ENCODE results near the gene LY6G6C. TPM values are rescaled to one million over a fixed set of nuclear protein-coding genes. Genes with fewer than 3 reads are reported as not detected.

LY6G6C gene
- total RNA-seq, 1 donor from 2014 or later, result not detected

GRCh38 chr6:31717499-31718222 is 3.9 kb downstream of the LY6G6C start:
- Histone ChIP-seq H3K4me1 (no peaks in the 10 kb centered on the region), H3K36me3 (no peaks in the 10 kb centered on the region), H3K9me3 (no peaks in the 10 kb centered on the region), H3K4me3 (no peak overlapping the region), H3K27me3 (no peaks in the 10 kb centered on the region), H3K27ac (no peak overlapping the region)
- intact Hi-C loops (cut with DNase I), result no loop called here
- no peak for DNase-seq (ENCODE audit: low spot score in 2 of 2)
- TF ChIP-seq CTCF (IDR thresholded peaks at IDR 0.05), result no peak

- no peaks in the 10 kb centered on the region for H3K27me3 ChIP-seq
- no peak for TF ChIP-seq CTCF (IDR thresholded peaks at IDR 0.05)
- H3K4me3 ChIP-seq, result no peak within 1 kb of the TSS
- intact Hi-C loops (cut with DNase I), result no loop called here
- H3K4me1 ChIP-seq, result no peaks in the 10 kb centered on the region
- no peak within 1 kb of the TSS for H3K27ac ChIP-seq
- no peaks in the 10 kb centered on the region for H3K9me3 ChIP-seq
- no peak for DNase-seq (ENCODE audit: low spot score in 2 of 2)
- H3K36me3 ChIP-seq, result no peaks in the 10 kb centered on the region
Measured at GRCh38 chr6:31715022-31715958, 6.3 kb downstream of the LY6G6C start, which contains the start of gene LY6G6D. Gene LY6G6D (plus strand): TSS chr6:31715348. CDS start chr6:31715356, 8 bp downstream.

DNA sequence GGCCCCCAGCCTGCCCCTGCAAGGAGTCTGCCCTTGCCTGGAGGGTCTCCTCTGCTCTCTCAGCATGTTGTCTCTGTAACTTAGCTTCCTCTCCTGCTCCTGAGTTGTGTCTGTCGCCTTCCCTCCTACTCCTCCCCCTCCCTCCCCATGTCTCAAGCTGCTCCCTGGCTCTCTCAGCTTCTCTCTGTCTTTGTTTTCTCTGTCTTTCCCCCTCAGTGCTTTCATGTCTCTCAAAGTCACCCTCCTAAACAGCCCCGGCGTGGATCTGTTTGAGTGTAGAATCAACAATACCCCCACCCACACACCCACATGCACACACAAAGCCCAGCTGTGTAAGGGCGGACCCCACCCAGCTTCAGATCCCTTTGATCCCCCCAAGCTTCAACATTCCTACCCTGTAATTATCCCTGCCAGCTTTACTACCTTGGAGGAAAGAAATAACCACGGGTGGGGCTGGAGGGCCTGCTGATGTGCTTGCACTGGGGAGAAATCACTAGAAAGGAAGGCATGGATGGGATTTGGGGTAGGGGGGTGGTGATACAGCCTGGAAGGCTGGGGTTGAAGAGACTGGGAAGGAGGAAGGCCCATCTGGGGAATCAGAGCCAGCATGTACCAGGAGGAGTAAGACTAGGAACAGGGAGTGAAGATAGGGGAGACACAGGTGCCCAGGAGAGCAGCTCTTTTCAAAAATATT is 7.4 kb downstream of the LY6G6C start:
- H3K4me1 ChIP-seq, result no peaks in the 10 kb centered on the region
- no peaks in the 10 kb centered on the region for H3K36me3 ChIP-seq
- no peak for DNase-seq (ENCODE audit: low spot score in 2 of 2)
- no peak overlapping the region for H3K27ac ChIP-seq
- H3K4me3 ChIP-seq, result no peak overlapping the region
- no peak for TF ChIP-seq CTCF (IDR thresholded peaks at IDR 0.05)
- no peaks in the 10 kb centered on the region for H3K9me3 ChIP-seq
- intact Hi-C loops (cut with DNase I), result no loop called here
- H3K27me3 ChIP-seq, result no peaks in the 10 kb centered on the region

DNA sequence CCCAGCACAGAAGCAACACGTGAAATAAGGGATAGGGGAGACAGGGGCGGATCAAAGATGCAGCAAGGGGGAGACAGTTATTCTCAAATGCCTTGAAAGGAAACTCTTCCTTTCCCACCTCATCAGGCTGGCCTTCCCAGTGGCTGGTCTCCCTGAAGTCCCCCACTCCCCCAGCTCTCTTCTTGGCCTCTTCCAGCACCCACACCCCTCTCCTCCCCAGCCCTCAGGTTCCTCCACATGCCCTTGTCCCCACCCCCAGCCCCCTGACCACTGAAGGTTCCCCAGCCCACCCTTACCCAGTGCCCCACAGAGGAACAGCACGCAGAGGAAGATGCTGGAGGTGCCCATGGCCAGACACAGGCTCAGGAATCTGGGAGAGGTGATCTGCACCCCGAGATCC is 8.1 kb downstream of the LY6G6C start:
- no peak for TF ChIP-seq CTCF (IDR thresholded peaks at IDR 0.05)
- no peak for DNase-seq (ENCODE audit: low spot score in 2 of 2)
- no peak overlapping the region for H3K27ac ChIP-seq
- intact Hi-C loops (cut with DNase I), result no loop called here
- no peaks in the 10 kb centered on the region for H3K36me3 ChIP-seq
- no peaks in the 10 kb centered on the region for H3K4me1 ChIP-seq
- H3K27me3 ChIP-seq, result no peaks in the 10 kb centered on the region
- no peak overlapping the region for H3K4me3 ChIP-seq
- no peaks in the 10 kb centered on the region for H3K9me3 ChIP-seq

GRCh38 chr6:31712296-31712695 is 9.2 kb downstream of the LY6G6C start:
- no peaks in the 10 kb centered on the region for H3K36me3 ChIP-seq
- intact Hi-C loops (cut with DNase I), result no loop called here
- H3K27ac ChIP-seq, result no peak overlapping the region
- H3K27me3 ChIP-seq, result no peaks in the 10 kb centered on the region
- H3K9me3 ChIP-seq, result no peaks in the 10 kb centered on the region
- H3K4me1 ChIP-seq, result no peaks in the 10 kb centered on the region
- DNase-seq (ENCODE audit: low spot score in 2 of 2), result no peak
- no peak overlapping the region for H3K4me3 ChIP-seq
- TF ChIP-seq CTCF (IDR thresholded peaks at IDR 0.05), result peak in 1 of 3 experiments; percentile 20
